ENCODE results near the gene MME.
"Not testable (repeated sequence)": the region's sequence is repeated elsewhere in the genome, so short reads cannot be mapped to it uniquely, and the experiment has no call there.

Gene MME

DNA sequence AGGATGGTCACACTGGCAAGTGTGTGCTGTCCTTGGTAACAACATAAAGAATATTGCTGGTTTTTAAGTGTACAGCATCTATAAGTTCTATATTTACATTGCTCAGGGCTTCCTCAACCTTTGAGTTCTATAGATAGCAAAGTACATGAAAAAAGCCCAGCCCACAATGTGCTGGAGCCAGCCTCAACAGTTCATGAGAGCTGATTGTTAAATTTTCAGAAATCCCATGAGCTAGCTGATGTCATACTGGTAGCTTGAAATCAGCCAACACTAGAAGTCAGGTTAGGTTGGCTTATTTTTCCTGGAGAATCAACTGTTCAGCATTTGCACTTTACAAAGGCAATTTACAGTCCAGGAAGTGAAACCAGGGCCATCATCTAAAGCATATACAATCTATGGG is 110.6 kb downstream of the MME start:
- no peak for DNase-seq

- DNase-seq, result no peak
Measured at GRCh38 chr3:155192957-155193746, 113.0 kb downstream of the MME start.

DNA sequence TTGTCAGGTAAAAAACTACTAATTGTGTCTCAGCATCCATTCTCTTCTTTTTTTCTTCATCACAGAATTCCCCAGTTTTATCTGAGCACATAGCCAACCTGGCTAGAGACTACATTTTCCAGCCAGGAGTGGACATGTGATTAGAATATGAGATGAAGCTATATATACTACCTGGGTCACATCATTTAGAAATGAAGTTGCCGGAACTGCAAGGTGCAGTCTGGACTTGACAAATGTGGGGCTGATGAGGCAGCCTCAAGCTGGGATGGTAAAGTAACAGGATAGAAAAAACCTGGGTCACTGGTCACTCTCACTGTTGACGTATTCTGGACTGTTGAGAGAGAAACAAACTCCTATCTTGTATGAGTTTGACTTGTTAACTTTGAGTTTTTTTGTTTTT is 113.7 kb downstream of the MME start:
- no peak for DNase-seq

- no peak for DNase-seq
Measured at GRCh38 chr3:155194973-155195957, 115.1 kb downstream of the MME start.

GRCh38 chr3:155196131-155197021 is 116.3 kb downstream of the MME start:
- DNase-seq, result no peak

GRCh38 chr3:155197786-155198185 is 117.7 kb downstream of the MME start:
- DNase-seq, result no peak

DNA sequence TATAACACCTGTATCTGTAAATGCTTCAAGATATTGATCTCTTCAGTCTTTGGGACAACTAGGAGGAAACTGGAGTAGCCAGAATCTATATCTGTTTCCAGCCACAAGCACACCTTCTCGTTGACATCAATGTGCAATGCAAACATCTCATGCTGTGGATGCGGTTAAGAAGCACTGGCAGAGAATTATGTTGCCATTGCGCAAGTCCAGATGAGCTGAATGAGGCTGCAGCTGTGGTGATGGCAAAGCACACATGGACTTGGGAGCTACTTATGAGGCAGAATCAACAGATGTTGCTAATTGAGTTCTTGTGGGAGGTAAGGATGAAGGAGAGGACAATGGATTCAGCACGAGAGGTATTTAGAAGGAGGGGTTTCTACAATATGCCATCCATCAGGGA is 122.5 kb downstream of the MME start:
- DNase-seq, result no peak

DNA sequence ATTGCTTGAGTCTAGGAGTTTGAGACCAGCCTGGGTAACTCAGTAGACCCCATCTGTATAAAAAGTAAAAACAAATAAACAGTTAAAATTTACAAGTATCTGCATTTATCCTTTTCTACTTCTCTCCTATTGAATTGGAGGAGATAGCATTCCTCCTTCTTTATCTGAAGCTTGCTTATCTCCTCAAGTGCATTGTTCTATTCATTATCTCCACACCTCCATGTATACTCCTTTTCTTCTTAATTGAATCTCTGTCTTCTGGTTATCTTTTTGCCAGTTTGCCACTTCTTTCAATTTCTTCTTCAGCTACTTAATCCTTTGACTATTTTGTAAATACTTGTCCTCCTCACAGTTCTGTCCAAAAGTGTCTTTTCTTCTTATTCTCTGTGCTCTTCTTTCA is 124.7 kb downstream of the MME start:
- no peak for DNase-seq

- DNase-seq, result no peak
Measured at GRCh38 chr3:155208183-155208800, 128.2 kb downstream of the MME start.

- no peak for DNase-seq
Measured at GRCh38 chr3:155210736-155211135, 130.6 kb downstream of the MME start.

- DNase-seq, result no peak
Measured at GRCh38 chr3:155211266-155211665, 131.1 kb downstream of the MME start.

DNA sequence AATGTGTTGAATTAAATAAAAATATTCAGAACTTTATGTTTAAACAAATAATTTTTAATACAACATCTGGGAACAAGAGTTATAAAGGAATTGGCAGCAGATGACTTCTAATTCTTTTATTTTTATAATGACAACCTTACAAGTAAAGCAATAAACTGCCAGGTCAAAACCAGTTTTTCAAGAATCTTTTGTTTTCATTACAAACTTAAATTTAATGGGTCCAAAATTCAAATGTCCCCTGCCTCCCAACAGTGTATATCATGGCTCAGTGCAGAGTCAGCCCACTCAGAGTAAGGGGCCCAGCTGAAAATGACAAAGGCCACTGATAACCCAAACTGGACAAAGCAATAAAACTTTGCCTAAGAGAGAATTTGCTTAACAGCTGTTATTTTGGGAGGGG is 131.8 kb downstream of the MME start:
- no peak for DNase-seq

GRCh38 chr3:155216007-155216406 is 135.9 kb downstream of the MME start:
- DNase-seq, result not testable (repeated sequence)

DNA sequence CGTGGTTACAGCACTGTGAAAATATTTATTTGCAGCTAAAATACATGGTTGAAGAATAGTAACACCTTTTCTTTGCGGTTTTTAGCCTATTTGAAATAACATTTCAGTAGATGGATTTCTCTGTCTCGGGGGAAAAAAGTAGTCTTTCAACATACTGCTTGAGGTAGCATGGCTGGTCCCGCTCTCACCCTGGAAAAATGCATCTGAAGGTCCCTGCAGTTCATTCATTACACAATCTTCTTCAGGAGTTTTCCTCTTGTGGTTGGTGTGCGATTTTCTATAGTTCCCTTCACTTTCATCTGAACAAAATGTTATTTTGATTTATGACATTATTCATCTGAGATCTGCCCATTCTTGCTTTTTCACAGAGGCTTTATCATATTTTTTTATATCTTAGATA is 137.5 kb downstream of the MME start:
- no peak for DNase-seq

DNA sequence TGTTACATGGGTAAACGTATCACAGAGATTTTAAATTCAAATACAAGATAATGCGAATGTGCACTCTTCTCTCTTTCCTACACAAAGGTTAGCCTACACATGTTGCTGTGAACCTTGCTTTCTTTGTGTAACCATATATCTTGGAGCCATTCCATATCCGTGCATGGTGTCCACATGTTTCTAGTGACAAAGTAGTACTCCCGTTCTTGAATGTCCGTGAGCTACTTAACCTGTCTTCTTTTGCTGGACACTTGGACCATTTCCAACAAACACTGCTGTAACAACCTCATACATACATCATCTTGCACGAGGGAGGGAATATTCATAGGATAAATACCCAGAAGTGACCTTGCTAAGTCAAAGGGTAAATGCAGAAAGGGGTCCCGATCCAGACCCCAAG is 138.3 kb downstream of the MME start:
- DNase-seq, result no peak

DNA sequence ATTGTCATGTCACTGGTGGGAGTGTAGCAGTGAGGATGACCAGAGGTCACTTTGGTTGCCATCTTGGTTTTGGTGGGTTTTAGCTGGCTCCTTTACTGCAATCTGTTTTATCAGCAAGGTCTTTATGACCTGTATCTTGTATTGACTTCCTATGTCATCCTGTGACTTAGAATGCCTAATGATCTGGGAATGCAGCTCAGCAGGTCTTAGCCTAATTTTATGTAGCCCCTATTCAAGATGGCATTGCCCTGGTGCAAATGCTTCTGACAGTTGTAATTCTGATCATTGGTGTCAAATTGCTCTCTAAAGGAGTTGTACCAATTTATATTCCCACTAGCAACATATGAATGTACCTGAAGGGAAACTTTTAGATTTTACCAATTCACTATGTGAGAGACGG is 139.0 kb downstream of the MME start:
- no peak for DNase-seq

DNA sequence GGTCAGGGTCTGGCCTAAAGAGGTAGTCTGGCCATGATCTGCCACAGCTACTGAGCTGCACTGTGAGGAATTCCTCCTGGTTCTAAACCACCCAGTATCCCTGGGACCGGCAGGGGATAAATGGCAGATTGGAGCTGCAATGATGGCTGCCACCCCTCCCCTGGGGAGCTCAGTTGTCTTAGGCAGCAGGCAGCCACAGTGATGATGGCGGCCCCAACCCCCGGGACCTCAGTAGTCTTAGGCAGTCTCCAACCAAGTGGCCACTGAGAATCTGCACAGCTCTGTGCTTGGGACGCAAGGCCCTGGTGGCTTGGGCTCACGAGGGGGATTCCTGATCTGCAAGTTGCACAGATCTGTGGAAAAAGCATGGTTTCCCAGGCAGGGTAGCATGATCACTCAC is 145.3 kb downstream of the MME start:
- DNase-seq, result no peak

- no peak for DNase-seq
Measured at GRCh38 chr3:155227141-155227540, 147.0 kb downstream of the MME start.

GRCh38 chr3:155228676-155229075 is 148.6 kb downstream of the MME start:
- no peak for DNase-seq

- no peak for DNase-seq
Measured at GRCh38 chr3:155229086-155229485, 149.0 kb downstream of the MME start.

DNA sequence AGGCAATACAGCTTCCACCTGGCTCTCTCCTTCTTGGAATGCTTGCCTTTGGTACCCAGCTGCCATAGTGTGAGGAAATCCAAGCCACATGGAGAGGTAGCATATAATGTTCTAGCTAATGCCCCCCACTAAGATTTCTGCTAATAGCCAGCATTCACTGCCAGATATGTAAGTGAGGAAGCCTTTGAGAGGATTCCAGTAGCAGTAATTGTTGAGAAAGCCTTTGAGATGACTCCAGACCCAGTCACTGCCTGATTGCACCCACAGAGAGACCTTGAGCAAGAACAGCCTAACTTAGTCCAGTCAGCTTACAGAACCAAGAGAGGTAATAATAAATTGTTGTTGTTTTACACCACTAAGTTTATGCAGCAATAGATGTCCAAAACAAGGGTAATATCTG is 150.3 kb downstream of the MME start:
- no peak for DNase-seq
